ENCODE data around the gene RNF10.
"Not testable (repeated sequence)": the region's sequence is repeated elsewhere in the genome, so short reads cannot be mapped to it uniquely, and the experiment has no call there.

RNF10 gene

DNA sequence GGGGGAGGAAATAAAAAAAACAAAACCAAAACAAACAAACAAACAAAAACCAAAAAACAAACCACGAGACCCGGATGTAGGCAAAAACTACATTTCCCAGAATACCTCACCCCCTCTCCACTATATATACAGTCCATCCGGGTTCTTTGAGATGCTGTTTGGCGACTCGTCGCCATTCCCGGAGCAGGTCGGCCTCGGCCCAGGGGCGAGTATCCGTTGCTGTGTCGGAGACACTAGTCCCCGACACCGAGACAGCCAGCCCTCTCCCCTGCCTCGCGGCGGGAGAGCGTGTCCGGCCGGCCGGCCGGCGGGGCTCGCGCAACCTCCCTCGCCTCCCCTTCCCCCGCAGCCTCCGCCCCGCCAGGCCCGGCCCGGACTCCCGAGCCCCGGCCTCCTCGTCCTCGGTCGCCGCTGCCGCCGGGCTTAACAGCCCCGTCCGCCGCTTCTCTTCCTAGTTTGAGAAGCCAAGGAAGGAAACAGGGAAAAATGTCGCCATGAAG is at the start of gene RNF10:
Gene RNF10, plus strand, starts transcription at position 154 of the 500 bp plus-strand sequence. CDS start 456 bp downstream, outside the sequence.
- DNase-seq, result peak; percentile 90

- DNase-seq, result no peak
These were observed 47.9 kb upstream of the RNF10 start for GRCh38 chr12:120485961-120486881.

DNA sequence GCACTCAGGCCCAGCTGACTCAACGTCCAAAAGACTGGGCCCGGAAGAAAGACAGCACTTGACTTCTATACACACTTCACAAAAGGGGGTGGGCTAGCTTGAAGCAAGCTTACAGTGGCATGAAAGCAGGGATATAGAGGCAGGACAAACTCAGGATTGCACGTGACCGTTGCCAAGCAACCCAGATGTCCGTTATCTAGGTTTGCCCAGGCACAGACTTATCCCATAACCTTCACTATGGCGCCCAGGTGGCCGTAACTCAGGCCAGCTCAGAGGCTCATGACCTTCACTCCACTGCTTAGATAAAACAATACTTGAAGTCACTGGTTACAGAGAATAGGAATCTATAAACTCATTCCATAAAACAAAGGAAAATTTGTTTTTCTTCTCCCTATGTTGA is 46.6 kb upstream of the RNF10 start:
- not testable (repeated sequence) for DNase-seq

- DNase-seq, result no peak
These were observed 46.0 kb upstream of the RNF10 start for GRCh38 chr12:120488057-120488640.

GRCh38 chr12:120489018-120489417 is 45.1 kb upstream of the RNF10 start:
- DNase-seq, result no peak

DNA sequence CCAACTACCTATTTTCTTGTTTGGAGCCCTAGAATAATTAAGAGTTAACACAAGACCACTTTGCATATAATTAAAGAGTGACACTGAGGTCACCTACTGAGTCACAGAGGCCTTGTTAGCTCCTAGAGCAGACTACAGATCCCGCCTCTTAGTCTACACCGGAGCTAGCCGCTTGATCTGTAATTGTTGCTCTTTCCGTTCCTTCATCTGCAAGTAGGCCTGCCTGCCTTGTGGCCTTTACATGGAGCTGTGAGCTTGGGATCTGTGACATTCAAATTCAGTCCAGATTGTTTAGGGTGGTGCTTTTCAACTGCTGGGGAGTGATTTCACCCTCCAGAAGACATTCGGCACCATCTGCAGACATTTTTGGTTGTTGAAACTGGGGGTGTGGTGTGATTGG is 43.8 kb upstream of the RNF10 start:
- DNase-seq, result no peak

DNA sequence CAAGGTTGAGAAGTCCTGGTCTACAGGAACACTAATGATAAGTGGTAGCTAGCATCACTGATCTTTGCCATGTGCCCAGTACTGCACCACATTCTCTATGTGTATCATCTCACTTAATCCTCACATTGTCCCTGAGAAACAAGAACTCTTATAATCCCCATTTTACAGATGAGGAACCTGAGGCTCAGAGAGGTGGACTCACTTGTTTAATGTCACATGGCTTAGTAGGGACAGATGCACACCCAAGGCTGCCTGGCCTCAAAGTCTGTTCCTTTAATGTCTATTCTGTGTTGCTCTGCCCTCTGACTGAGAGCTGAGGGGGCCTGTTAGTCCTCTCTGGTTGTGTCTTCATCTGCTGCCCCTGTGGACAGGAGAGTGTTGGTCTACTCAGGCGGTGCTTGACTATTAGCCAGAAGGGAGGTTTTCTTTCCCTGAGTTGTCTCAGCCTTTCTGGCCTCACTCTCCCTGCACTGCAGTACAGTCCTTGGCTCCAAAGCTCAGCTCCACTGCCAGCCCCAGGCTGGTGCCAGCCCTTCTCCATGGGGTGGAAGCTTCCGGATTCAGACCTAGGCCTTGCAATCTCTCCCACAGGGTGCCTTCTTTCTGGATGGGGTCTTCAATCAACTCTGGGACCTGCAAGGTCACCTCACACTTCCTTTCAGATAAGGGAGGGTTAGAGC is 43.2 kb upstream of the RNF10 start:
- no peak for DNase-seq

DNA sequence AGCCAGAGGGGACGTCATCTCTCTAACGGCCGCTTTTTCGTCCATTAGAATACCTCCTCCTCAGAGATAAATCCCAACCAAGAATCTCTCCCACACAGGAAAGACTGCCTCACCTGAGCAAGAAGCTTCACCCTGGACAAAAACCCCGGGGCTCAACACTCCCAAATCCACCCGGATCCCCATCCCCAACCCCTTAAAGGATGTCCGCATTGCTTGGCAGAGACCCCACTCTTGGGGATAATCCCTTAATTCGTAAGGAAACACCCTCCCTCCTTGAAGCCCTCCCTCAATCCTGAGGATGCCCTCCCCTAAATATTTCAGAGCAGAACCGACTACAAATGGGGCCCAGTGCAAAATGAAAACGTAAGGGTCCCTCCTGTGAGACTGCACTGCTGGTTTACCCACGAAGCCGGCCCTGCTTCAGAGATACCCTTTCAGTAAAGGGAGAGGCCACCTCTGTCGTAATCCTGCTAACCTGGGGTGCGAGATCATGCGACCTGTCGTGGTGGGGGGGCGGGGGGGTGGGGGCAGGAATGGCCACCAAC is 38.9 kb upstream of the RNF10 start:
- DNase-seq, result no peak

- DNase-seq, result peak; percentile 96
These were observed 38.3 kb upstream of the RNF10 start, which contains the start of gene DYNLL1 for GRCh38 chr12:120495731-120496412. TSS of gene DYNLL1 (plus strand) at chr12:120496113. CDS start at chr12:120496422, 309 bp downstream.

GRCh38 chr12:120496413-120497340 is 37.5 kb upstream of the RNF10 start:
- DNase-seq, result peak; percentile 66

DNA sequence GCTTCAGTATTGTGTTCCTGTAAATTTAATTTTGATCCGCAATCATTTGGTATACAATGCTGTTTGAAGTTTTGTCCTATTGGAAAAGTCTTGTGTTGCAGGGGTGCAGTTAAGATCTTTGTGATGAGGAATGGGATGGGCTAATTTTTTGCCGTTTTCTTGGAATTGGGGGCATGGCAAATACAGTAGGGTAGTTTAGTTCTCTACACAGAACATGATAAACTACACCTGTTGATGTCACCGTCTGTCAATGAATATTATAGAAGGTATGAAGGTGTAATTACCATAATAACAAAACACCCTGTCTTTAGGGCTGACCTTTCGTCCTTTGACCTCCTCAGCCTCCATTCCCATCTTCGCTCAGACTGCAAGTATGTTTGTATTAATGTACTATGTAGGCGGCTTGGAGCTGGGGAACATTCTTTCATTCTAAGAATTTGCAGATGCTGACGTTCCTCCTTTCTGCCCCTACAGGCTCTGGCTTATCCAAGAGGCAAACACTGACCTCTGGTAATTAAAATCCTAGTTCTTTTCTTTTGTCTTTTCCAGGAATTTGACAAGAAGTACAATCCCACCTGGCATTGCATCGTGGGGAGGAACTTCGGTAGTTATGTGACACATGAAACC is 36.5 kb upstream of the RNF10 start:
- no peak for DNase-seq

GRCh38 chr12:120498870-120499515 is 35.2 kb upstream of the RNF10 start:
- no peak for DNase-seq

GRCh38 chr12:120500581-120500980 is 33.6 kb upstream of the RNF10 start:
- DNase-seq, result no peak

- DNase-seq, result no peak
These were observed 29.6 kb upstream of the RNF10 start for GRCh38 chr12:120504587-120504986.

DNA sequence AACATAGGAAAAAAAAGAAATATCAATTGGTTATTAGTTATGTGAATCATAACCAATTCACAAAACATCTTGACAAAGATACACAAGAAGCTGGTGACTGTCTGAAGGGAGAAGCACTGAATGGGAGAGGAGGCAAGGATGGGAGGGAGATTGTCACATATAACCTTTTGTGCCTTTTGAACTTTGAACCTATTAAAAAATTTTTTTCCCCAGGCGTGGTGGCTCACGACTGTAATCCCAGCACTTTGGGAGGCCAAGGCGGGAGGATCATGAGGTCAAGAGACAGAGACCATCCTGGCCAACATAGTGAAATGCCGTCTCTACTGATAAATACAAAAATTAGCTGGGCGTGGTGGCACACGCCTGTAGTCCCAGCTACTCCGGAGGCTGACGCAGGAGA is 25.6 kb upstream of the RNF10 start:
- DNase-seq, result no peak

DNA sequence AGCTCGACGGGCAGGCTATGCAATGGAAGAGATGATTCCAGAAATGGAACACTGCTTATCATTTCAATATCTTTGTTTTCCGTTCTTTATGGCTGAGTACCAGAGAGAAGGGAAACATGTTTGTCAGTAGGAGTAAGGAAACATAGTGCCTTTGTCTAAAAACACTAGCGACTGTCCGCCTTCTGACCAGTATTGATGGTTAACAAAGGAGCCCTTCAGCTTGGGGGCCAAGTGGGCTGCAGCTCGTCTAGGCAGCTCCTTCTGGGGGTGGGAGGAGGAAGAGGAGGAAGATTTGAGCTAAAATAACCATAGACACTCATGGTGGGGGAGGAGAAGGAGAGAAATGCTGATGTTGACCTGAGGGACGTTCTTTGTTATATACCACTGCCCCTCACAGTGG is 20.2 kb upstream of the RNF10 start:
- no peak for DNase-seq

GRCh38 chr12:120515496-120515895 is 18.7 kb upstream of the RNF10 start:
- no peak for DNase-seq

GRCh38 chr12:120519324-120519723 is 14.8 kb upstream of the RNF10 start:
- DNase-seq, result not testable (repeated sequence)

DNA sequence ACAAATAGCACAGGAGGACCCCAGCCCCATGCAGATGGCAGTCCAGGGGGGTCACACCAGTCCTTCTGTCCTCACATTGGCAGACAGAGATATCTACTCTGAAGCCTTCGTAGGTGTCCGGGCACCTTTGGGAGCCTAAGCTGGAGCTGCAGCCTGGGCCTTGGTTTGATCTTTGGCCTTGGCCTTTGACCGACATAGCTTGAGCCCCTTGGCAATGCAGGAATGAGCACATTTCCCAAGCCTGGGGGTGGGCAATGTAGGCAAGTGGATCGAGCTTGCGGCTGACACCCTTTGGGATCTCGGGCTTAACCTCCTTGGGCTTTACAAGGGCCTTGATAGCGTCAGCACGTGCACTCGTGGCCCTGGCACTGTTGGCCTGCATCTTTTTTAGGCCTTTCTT is 11.6 kb upstream of the RNF10 start:
- no peak for DNase-seq

GRCh38 chr12:120528861-120529525 is 5.2 kb upstream of the RNF10 start, which contains the start of gene COQ5:
TSS of gene COQ5 (minus strand) at chr12:120529158. CDS start at chr12:120529141, 17 bp downstream.
- peak; percentile 86 for DNase-seq
